HG02798 (cell line): ENCODE data around the gene BCAS2.
"Not testable (repeated sequence)": the region's sequence is repeated elsewhere in the genome, so short reads cannot be mapped to it uniquely, and the experiment has no call there.

ENCODE experiments used
- ATAC-seq: cut with Tn5 transposase; IDR thresholded peaks from one replicate; pipeline ENCODE4 v1.9.1; 2021; ENCODE audit warnings: mild to moderate bottlenecking; ENCODE audit not compliant: unreplicated experiment, poor library complexity

BCAS2 gene

DNA sequence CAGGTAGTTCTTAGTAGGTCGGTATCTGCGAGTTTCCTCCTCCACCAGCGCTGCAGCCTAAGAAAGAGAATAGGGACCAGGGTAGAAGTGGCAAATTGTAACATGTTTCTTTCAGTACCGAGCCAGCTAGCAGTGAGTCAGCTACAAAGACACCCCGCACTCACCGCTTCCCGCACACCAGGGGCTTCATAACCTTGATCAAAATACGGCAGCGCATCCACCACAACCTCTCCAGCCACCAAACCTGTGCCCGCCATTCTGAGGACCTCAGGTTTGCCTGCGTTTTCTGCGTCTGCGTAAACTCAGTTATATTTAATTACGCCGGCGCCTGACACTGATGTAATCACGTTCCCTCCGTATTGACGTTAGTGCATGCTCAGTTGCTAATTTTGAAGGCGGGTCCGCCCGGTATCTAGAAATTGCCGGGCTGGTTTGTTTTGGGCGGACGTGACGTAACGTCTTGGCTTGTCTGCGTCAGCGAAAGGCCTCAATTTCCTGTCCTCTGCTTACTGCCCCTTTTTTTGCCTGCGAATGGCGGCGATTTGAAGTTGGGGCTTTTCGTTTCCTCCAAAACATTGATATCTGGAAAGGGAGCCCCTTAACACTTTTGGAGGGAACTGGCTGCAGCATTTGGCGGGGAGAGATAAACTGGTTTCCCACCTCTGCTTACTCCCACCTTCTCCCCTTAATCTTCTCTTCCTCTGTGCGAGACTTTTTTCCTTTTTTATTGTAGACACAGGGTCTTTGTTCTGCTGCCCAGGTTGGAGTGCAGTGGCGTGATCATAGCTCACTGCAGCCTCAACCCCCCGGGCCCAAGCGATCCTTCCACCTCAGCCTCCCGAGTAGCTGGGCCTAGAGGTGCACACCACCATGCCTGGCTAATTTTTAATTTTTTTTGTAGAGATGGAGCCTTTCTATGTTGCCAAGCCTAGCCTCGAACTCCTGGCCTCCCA is at the start of gene BCAS2:
TSS of gene BCAS2 (minus strand) at position 281 of the 953 bp plus-strand sequence. CDS start at position 257, 24 bp downstream.
- peak; percentile 100 for ATAC-seq

DNA sequence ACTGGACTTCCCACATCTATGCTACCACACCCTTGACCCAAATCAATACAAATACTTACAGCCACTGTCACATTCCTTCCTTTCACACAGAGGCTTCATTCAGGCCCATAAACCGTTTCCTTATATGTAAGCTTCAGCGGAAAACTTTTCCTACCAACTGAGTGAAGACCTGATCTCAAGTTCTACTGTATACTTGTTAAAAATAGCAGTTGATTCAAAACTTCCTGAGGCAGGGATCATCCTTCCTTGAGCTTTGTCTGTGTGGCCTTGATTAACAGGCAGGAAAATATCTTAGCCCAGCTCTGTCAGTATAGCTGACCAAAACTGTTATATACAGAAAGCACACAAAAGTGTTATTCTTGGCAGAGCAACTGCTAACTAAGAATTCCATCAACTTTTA is 45.7 kb upstream of the BCAS2 start:
- ATAC-seq: no peak

DNA sequence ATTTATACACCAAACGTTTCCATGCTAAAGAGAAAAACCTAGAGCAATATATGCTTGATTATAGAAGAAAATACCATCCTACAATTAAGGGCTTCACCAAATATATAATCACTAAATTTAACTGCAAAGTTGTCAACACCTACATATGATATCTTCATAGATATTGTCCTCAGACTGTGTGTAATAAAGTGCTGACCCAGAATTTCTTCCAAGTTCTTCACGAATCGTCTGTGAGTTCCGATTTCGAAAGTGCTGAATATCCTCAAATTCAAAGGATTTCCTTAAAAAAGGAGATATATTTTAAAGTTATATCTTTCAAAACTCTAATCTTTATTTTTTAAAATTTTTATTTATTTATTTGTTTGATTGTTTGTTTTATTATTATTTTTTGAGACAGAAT is 41.9 kb upstream of the BCAS2 start:
- no peak for ATAC-seq

DNA sequence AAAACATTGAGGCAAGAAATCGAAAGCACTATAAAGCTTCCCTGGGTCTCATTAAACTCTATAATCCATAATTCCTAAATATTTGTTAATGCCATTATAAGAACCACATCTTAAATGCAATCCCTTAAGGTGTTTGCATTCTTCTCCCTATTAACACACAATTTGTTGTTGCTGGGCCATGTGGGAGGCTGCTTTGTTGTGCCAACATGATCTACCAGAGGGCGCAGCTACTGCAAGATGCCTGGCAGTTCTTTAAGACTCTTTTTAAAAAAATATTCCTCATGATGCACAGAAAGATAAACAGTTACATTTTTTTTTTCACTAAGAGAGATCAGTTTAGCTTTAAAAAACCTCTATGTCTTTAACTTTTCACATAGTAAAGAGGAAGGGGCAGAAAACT is 39.0 kb upstream of the BCAS2 start:
- no peak for ATAC-seq

DNA sequence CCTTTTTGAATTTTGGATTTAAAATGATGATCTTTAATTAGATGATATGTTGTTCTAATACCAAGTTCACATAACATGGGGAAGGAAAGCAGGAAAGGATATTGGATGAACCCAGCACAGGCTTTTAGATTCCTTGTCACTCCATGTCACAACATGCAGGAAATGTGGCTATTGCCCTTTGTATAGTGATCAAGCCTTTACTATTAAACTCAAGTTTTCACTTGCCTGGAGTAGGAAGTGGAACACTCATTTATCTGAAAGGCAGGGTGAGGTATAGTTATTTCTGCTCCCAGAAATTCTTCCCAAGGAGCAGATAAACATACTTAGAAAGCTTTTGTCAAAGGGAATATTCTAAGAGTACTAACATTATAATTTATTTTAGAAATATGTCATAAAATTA is 37.2 kb upstream of the BCAS2 start:
- ATAC-seq: no peak

DNA sequence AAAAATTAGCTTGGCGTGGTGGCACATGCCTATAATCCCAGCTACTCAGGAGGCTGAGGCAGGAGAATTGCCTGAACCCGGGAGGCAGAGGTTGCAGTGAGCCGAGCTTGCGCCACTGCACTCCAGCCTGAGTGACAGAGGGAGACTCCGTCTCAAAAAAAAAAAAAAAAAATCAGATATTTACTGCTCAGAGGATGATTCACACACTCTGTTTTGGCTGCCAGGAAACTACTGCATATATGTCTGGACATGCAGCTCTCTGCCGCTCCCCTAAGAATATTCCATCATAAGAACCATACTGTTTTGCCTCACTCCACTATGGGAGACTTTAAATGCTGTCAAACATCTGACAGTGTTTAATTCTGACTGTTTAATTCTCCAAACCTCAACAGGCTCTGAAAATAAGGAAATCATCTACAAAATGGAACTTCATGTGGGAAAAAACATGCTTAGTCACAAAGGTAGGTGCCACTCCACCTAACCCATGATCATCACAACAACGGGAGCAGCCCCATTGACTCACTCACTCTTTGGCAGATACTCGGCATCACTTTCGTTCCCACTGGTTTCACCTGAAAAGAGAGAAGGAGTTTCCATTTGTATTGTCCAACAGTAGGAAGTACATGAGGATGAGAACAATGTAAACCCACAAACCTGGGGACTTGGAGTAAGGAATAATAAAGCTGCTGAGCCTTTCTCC is 29.3 kb upstream of the BCAS2 start:
- no peak for ATAC-seq

DNA sequence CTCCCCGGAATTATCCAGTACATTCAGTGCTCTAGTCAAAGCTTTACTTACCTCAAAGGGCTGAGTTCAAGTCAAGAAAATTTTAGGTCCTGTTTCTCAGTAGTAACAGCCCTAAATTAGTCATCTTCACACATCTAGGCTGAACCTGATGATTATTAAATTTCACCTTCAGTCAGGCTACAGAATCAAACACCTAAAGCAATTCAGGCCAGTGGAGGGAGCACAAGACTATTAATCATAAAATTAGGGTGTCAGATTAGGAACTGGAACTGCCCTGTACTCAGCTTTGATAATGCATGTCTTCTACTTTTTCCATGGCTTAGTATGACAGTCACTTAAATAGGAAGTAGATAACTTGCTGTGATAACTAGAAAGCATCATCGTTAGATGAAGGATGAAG is 28.4 kb upstream of the BCAS2 start:
- no peak for ATAC-seq

DNA sequence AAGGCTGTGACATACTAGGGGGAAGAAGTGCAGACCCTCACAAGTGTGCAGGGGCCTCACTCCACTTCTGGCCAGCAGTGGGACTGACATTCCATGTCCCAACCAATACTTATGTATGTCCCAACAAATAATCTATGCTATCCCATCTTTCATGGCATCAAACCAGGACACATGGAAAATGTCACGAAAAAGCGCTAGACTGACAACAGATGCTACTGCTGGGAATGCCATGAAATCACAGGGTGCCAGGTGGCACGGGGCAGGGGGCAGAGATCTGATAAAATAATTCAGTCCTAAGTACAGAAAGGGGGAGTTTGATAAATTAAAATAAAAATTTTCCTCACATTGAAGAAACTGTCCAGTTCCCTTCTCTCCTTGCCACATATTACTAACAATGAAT is 27.6 kb upstream of the BCAS2 start:
- ATAC-seq: no peak

DNA sequence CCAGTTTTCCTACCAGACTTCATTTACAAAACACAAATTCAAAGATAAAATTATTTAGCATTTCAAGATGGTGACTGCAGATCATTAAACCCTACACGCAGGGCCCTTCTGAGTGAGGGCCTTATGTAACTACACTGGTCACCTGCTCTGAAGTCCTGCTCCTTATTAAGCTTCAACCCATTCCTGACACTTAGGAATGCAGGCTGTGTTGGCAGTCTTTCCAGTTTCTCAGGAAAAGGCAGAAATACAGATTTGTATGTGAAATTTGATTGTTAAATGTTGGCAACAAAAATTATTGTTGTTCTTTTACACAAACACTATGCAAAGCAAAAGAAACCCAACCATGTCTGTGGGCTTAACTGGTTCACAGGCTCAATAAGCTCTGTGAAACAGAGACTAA is 25.8 kb upstream of the BCAS2 start:
- ATAC-seq: no peak

DNA sequence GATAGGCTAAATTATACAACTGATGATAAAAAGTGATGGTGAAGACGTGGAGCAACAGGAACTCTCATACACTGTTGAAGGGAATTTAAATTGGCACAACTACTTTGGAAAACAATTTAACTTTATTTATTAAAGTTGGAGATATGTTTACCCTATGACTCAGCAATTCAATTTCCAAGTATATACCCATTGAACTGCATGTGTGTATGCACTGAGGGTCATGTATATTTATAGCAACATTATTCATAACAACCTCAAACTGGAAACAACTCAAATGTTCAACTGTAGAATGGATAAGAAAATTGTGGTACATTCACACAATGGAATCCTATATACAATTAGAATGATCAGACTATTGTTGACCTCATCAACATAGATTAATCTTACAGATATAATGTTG is 16.5 kb upstream of the BCAS2 start:
- ATAC-seq: no peak

DNA sequence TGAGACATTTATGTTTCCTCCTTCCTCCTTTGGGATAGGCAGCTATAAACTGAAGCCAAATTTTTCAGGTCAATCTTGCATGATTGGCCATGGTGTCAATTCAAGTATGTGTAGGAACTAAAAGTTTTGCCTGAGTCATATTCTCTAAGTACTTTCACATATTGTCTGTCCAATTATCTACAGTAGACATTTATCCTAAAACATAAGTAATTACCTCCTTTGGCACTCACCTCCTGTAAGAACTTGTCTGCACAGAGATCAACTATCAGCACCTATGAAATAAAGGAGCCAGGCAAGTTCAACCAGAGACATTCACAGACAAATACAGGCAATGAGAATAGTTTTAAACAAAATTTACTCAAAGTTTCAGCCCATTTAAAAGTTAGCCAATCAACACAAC is 14.2 kb upstream of the BCAS2 start:
- no peak for ATAC-seq

DNA sequence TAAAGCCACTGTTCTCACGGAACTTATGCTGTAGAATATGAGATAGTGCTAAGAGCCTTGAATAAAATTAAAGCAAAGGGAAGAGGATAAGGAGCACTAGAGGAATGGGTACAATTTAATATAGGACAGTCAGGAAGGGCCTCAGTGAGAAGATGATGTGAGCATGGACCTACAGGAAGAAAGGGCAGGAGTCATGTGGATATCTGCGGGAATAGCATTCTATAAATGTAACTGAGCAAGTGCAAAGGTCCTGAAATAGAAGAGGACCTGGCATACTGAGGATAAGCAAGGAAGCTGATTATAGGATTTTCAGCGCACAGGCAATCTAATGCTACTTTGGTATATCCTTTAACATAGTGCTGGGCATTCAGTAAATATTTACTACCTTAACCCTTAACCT is 12.6 kb upstream of the BCAS2 start:
- no peak for ATAC-seq

DNA sequence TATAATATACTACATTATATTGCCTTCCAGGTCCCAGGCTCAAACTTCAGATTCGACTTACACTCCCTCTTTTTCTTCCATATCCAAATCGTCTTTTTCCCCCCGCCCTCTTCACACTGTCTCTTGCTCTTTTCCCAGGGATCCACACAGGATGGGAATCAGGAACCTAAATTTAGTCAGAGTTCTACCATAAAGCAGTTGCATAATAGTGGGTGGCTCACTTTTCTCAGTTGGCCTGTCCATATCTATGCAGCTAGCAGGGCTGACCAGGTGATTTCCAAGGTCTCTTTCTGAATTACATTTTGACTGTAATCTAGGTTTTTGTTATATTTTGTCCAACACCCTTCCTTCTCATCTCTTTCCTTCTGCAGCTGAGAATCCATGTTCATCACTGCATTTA is 7.7 kb upstream of the BCAS2 start:
- ATAC-seq: no peak

DNA sequence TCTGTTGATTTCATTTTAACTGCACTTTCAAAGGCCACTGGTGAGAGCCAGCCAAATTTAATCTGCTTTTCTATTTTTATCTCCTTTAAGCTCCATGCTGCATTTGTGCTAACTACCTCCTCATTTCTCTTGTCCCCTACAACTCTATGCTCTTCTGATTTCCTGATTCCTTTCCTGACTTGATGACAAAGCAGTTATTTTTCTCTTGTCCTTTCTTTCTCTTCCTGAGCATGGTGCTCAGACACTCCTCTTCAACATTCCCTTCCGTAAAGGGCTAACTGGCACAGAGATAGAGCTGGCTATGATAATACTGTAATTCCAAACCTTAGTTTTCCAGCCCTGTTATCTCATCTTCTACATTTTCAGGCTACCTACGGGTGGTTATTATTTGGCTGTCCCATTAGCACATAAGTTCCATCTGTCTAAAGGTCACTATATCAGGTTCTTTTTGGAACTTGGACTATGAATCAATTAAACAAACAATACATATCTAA is 6.8 kb upstream of the BCAS2 start:
- no peak for ATAC-seq

DNA sequence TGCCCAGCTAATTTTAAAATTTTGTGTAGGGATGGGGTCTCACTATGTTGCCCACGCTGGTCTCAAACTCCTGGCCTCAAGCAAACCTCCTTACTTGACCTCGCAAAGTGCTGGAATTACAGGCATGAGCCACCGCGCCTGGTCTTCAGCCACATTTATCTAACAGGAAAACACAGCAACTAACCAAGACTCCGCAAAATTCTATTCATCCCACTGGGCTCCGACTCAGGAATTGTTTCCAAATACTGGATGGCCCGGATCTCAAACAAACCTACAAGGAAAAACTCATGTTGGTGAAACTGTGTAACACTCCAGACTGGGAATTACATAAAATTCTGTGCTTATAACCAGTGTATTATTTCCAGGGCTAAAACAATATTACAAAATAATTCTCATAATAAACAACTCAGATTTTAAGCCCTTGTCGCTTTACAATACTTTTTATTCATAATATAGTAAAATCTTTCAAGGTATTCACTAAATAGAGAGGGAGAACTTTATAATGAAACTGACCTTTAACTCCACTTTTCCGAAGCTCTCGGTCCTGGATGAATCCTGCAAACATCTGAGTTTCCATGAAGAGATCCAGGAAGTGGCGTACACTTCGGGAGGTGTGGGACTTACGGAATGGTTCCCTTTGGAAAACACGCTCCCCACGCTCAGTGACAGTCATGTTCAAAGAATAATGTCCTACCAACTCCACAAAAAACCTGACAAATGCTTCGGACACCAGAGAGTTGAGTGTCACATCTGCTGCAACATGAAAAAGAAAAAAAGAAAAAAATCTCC is 6.0 kb upstream of the BCAS2 start:
- ATAC-seq: no peak

DNA sequence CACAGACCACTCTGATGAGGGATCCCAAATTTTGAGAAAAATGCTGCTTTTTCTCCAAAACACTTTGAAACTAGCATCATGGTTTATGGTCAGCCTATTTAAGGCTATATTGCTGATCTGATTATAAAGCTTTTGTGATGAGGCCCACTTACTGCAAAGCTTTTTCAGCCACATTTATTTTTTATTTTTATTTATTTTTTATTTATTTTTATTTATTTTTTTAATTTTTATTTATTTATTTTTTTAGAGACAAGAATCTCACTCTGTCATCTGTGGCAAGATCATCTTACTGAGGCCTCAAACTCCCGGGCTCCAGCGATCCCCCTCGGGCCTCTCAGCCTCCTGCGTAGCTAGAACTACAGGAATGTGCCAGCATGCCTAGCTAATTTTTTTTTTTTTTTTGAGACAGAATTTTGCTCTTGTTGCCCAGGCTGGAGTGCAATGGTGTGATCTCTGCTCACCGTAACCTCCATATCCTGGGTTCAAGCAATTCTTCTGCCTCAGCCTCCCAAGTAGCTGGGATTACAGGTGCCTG is 5.2 kb upstream of the BCAS2 start:
- ATAC-seq: no peak

DNA sequence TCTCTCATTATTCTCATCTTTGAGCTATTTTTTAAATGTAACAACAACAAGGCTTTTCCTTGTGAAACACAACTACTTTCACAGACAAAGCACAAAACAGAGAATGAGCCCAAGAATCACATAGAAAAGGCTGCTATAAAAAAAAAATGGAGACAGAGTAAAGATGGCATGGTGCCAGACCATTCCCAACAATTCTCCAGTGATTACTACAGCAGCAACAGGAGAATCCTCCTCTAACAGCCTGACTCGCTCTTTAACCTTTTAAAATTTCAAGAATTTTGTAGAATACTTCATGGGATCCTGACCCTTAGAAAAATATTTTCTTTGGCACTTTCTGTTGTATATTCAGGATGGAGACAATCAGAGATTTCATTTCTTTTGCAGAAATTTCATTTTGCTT is 3.8 kb upstream of the BCAS2 start:
- no peak for ATAC-seq

DNA sequence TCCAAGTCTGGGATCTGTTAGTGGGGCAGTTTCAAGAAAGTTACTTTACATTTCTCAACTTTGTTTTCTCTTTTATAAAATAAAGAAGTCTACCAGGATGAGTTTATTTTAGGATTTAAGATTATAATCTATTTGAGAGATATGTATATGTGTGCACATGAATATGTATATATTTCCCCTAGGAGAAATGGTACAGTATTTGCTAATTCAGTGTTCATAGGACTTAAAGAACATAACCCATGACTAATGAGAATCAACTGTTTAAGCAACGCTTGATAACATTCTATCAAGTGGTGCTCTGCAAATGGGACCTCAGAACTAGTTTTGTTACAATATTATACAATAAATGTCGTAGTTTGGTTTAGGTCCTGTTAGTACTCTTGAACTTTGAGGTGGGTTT is 7.0 kb downstream of the BCAS2 start:
- ATAC-seq: no peak

DNA sequence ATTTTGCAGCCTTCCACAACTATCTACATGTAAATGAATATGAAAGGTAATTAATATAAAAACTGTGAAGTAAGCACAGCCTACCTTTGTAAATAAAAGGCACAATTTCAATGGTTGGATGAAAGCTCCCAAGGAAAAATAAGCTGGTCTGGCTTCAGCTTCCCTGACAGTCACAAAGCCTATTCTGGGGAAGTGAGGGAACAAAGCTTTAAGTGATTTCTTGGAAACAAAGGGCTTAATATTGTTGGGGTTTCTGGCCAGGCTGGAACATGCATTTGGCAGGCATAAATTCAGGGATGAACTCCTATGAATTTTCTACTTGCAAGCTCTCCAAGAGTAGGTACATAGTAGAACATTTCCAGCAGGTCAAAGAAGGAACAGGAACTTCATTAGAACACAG is 17.3 kb downstream of the BCAS2 start:
- no peak for ATAC-seq

DNA sequence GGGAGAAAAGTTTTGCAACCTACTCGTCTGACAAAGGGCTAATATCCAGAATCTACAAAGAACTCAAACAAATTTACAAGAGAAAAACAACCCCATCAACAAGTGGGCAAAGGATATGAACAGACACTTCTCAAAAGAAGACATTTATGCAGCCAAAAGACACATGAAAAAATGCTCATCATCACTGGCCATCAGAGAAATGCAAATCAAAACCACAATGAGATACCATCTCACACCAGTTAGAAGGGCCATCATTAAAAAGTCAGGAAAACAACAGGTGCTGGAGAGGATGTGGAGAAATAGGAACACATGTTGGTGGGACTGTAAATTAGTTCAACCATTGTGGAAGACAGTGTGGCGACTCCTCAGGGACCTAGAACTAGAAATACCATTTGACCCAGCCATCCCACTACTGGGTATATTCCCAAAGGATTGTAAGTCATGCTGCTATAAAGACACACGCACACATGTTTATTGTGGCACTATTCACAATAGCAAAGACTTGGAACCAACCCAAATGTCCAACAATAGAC is 18.4 kb downstream of the BCAS2 start:
- not testable (repeated sequence) for ATAC-seq
